HCT116 (cell line): ENCODE data around the gene PLEKHM1. TPM values are rescaled to one million over a fixed set of nuclear protein-coding genes. Genes with fewer than 3 reads are reported as not detected.

Experiments
- ATAC-seq: fragments of 200-7000 bp; cut with Tn5 transposase; 2 replicates; pipeline ENCODE4 v1.9.1; 2020; ENCODE audit warnings: mild to moderate bottlenecking, moderate library complexity
- BruUV-seq: library from RNA; stranded (reverse); fragments of 400-500 nt; replicated peaks from 2 replicates; lab custom pipeline; 2021; lab: Mats Ljungman, UMichigan
- CTCF ChIA-PET: fragments of 300-600 bp; sonication (Branson Sonifier 250); formaldehyde crosslinking; loops from one replicate; lab custom pipeline; 2021; ENCODE audit warnings: antibody characterized with exemption; lab: Charles Lee
- POLR2A ChIA-PET: fragments of 300-600, 350-600 bp; sonication (Branson Sonifier 250); formaldehyde crosslinking; loops from one replicate; lab custom pipeline; 2021; ENCODE audit warnings: antibody characterized with exemption; lab: Charles Lee
- RAD21 ChIA-PET, 2 experiments: fragments of 300-600 bp; sonication (Branson Sonifier 250); formaldehyde crosslinking; loops; one replicate each; lab custom pipeline; 2023; ENCODE audit warnings: low total read pairs in 2 of 2; ENCODE audit not compliant: uncharacterized antibody in 2 of 2, unreplicated experiment in 2 of 2, low non-redundant PET in 1 of 2; lab: Charles Lee
- DNase-seq: peaks from one replicate; pipeline ENCODE4 v3.0.0-alpha.2; 2010; ENCODE audit warnings: low read depth, low spot score
- H2AFZ ChIP-seq: fragments of 200-600 bp; shearing (Covaris generic), sonication (generic); 2 replicates; pipeline ENCODE4 v1.6.1; 2017; ENCODE audit warnings: low read depth, mixed run types, mixed read lengths, antibody characterized with exemption, low read length; ENCODE audit not compliant: poor library complexity, severe bottlenecking
- H3K27ac ChIP-seq: 2 replicates; pipeline ENCODE4 v1.5.1; 2012; ENCODE audit warnings: low read depth, low read length
- H3K27me3 ChIP-seq: fragments of 200-600 bp; sonication (generic); 2 replicates; pipeline ENCODE4 v1.6.1; 2016; ENCODE audit warnings: mixed run types, low read length, mixed read lengths; ENCODE audit not compliant: insufficient read depth
- H3K36me3 ChIP-seq, 2 experiments: fragments of 200-500 bp in 1 of 2; fragments of 200-600 bp in 1 of 2; sonication (Bioruptor generic) in 1 of 2; sonication (generic) in 1 of 2; 2 replicates each; pipeline versions ENCODE4 v1.5.1 to v1.6.1; 2014 to 2016; ENCODE audit warnings: low read length in 2 of 2, inconsistent platforms in 1 of 2, mixed read lengths in 1 of 2, mixed run types in 1 of 2; ENCODE audit not compliant: insufficient read depth in 2 of 2, control insufficient read depth in 1 of 2
- H3K4me1 ChIP-seq, 2 experiments: fragments of 200-600 bp in 1 of 2; sonication (generic) in 1 of 2; 2 replicates each; pipeline versions ENCODE4 v1.5.1 to v1.6.1; 2012 to 2017; ENCODE audit warnings: low read length in 2 of 2, inconsistent platforms in 1 of 2, mild to moderate bottlenecking in 1 of 2, mixed read lengths in 1 of 2, mixed run types in 1 of 2, moderate library complexity in 1 of 2; ENCODE audit not compliant: insufficient read depth in 2 of 2, control insufficient read depth in 1 of 2
- H3K4me2 ChIP-seq: fragments of 200-600 bp; sonication (generic); 2 replicates; pipeline ENCODE4 v1.6.1; 2017; ENCODE audit warnings: mixed run types, low read length, mixed read lengths
- H3K4me3 ChIP-seq, 2 experiments: fragments of 200-600 bp in 1 of 2; sonication (generic) in 1 of 2; replicated peaks in 1 of 2; 2 replicates each; pipeline ENCODE4 v1.5.1; 2011 to 2016; ENCODE audit warnings: low read length in 2 of 2, control low read depth in 1 of 2, low read depth in 1 of 2, mild to moderate bottlenecking in 1 of 2, mixed read lengths in 1 of 2, mixed run types in 1 of 2
- H3K79me2 ChIP-seq: fragments of 200-600 bp; sonication (generic); 2 replicates; pipeline ENCODE4 v1.6.1; 2017; ENCODE audit warnings: mild to moderate bottlenecking, mixed run types, low read length, moderate library complexity, mixed read lengths; ENCODE audit not compliant: insufficient read depth
- H3K9ac ChIP-seq: fragments of 200-600 bp; sonication (generic); 2 replicates; pipeline ENCODE4 v1.6.1; 2016; ENCODE audit warnings: low read length, mixed read lengths
- H3K9me2 ChIP-seq: fragments of 200-600 bp; sonication (generic), shearing (Covaris generic); 2 replicates; pipeline ENCODE4 v1.6.1; 2017; ENCODE audit warnings: mixed run types, mild to moderate bottlenecking, moderate library complexity; ENCODE audit not compliant: insufficient read depth
- H3K9me3 ChIP-seq, 2 experiments: fragments of 200-500 bp in 1 of 2; fragments of 200-600 bp in 1 of 2; sonication (Bioruptor generic) in 1 of 2; sonication (generic) in 1 of 2; 2 replicates each; pipeline ENCODE4 v1.6.1; 2014 to 2017; ENCODE audit warnings: low read length in 2 of 2, mixed read lengths in 2 of 2, inconsistent platforms in 1 of 2, low read depth in 1 of 2, mild to moderate bottlenecking in 1 of 2, mixed run types in 1 of 2, moderate library complexity in 1 of 2; ENCODE audit not compliant: control insufficient read depth in 1 of 2, insufficient read depth in 1 of 2
- H4K20me1 ChIP-seq: fragments of 200-600 bp; sonication (generic), shearing (Covaris generic); 2 replicates; pipeline ENCODE4 v1.6.1; 2017; ENCODE audit warnings: mixed run types, mild to moderate bottlenecking, moderate library complexity; ENCODE audit not compliant: insufficient read depth
- CEBPB ChIP-seq: IDR thresholded peaks from 2 replicates; pipeline ENCODE4 v1.6.1; 2012; ENCODE audit warnings: low read depth
- CTCF ChIP-seq, 3 experiments: fragments of 200-600 bp in 1 of 3; sonication (generic) in 1 of 3; IDR thresholded peaks in 2 of 3; conservative IDR thresholded peaks in 1 of 3; 2 replicates each; pipeline ENCODE4 v1.5.1; 2012 to 2017; ENCODE audit warnings: low read depth in 2 of 3, low read length in 2 of 3, antibody characterized with exemption in 1 of 3, borderline replicate concordance in 1 of 3, control low read depth in 1 of 3, mild to moderate bottlenecking in 1 of 3, mixed read lengths in 1 of 3, mixed run types in 1 of 3, moderate library complexity in 1 of 3; ENCODE audit not compliant: insufficient read depth in 1 of 3
- EGR1 ChIP-seq: IDR thresholded peaks from 2 replicates; pipeline ENCODE4 v1.6.1; 2012; ENCODE audit warnings: low read depth
- FOSL1 ChIP-seq: IDR thresholded peaks from 2 replicates; pipeline ENCODE4 v1.6.1; 2012; ENCODE audit warnings: low read depth
- MAX ChIP-seq: IDR thresholded peaks from 2 replicates; pipeline ENCODE4 v1.6.1; 2012
- POLR2A ChIP-seq: IDR thresholded peaks from 2 replicates; pipeline ENCODE4 v1.7.0; 2011; ENCODE audit warnings: borderline replicate concordance; ENCODE audit not compliant: insufficient read depth, insufficient read length; ENCODE audit errors: extremely low read depth
- SP1 ChIP-seq: IDR thresholded peaks from 2 replicates; pipeline ENCODE4 v1.6.1; 2012; ENCODE audit warnings: low read depth
- SRF ChIP-seq: IDR thresholded peaks from 2 replicates; pipeline ENCODE4 v1.6.1; 2012; ENCODE audit warnings: low read depth
- YY1 ChIP-seq: IDR thresholded peaks from 2 replicates; pipeline ENCODE4 v1.6.1; 2011; ENCODE audit warnings: low read length, low read depth, moderate library complexity, mild to moderate bottlenecking; ENCODE audit not compliant: insufficient replicate concordance; ENCODE audit errors: extremely low read depth
- intact Hi-C: fragments of 100-400 bp; cut with micrococcal nuclease; formaldehyde crosslinking; loops from 2 replicates; pipeline ENCODE4 v1.10.0; 2022
- total RNA-seq: library from RNA; stranded (reverse); gene quantifications from one replicate; pipeline ENCODE4 v1.2.1, GENCODE V29; 2021; ENCODE audit not compliant: unreplicated experiment

The PLEKHM1 gene
- total RNA-seq, 1 experiment from 2014 or later, result 32.8 TPM

- ChIA-PET CTCF (interaction anchor here (1.2 kb wide), 1 partner anchor 17 kb away, joined by 3 read pairs; no protein-coding TSS in a partner anchor), RAD21 (no interaction called here), POLR2A (no interaction called here)
- Histone ChIP-seq H4K20me1 (no peaks in the 10 kb centered on the region), H3K79me2 (peaks cover 25% of the 10 kb centered on the region; the same call in 1 of the 2 replicates), H3K4me1 (peaks cover 0 to 15% of the 10 kb centered on the region in 2 experiments; a peak in 1 of 4 replicates), H3K27ac (no peak overlapping the region), H3K4me2 (no peak overlapping the region), H3K9ac (no peak overlapping the region), H3K36me3 (peaks cover 0 to 11% of the 10 kb centered on the region in 2 experiments; a peak in 2 of 4 replicates), H3K9me3 (no peaks in the 10 kb centered on the region), H2AFZ (no peak overlapping the region), H3K27me3 (no peaks in the 10 kb centered on the region), H3K9me2 (no peaks in the 10 kb centered on the region), H3K4me3 (no peak overlapping the region)
- DNase-seq, result no peak
- TF ChIP-seq CEBPB (no peak), FOSL1 (no peak), YY1 (no peak), EGR1 (no peak), POLR2A (no peak), SRF (no peak), MAX (no peak), SP1 (no peak), CTCF (IDR thresholded peaks at IDR 0.05 in 2 of 3, conservative IDR thresholded peaks at IDR 0.05 in 1 of 3; ENCODE audit: borderline replicate concordance in 1 of 3, insufficient read depth in 1 of 3, low read depth in 2 of 3, low read length in 2 of 3) (no peak)
- BruUV-seq, result no TSS peak
- intact Hi-C loops, result no loop called here
- no peak for ATAC-seq
Measured at GRCh38 chr17:45408611-45409421, 81.7 kb downstream of the PLEKHM1 start.
